Small intestine (tissue), 7 donors: ENCODE results near the gene IQCB1. TPM values are rescaled to one million over a fixed set of nuclear protein-coding genes. Genes with fewer than 3 reads are reported as not detected.
"Not testable (repeated sequence)": the region's sequence is repeated elsewhere in the genome, so short reads cannot be mapped to it uniquely, and the experiment has no call there.

ENCODE experiments used
- DNase-seq, 2 donors: peaks; one replicate each; pipeline versions ENCODE4 v3.0.0 to v3.0.0-alpha.2; 2013
- FAIRE-seq: peaks from 2 replicates; lab custom pipeline; 2012; peaks lifted over from hg19 to GRCh38; lab: Jason Lieb, UNC
- H3K27ac ChIP-seq, 3 donors: one replicate each; pipeline ENCODE4 v1.5.1; 2013; ENCODE audit warnings: low read length in 2 of 3, mild to moderate bottlenecking in 2 of 3, control low read depth in 1 of 3, inconsistent platforms in 1 of 3, low read depth in 1 of 3, moderate library complexity in 1 of 3
- H3K27me3 ChIP-seq, 3 donors: one replicate each; pipeline ENCODE4 v1.6.1; 2013; ENCODE audit warnings: low read length in 3 of 3, inconsistent platforms in 1 of 3; ENCODE audit not compliant: control insufficient read depth in 3 of 3, insufficient read depth in 3 of 3
- H3K36me3 ChIP-seq, 3 donors: one replicate each; pipeline ENCODE4 v1.6.1; 2013; ENCODE audit warnings: low read length in 3 of 3, inconsistent platforms in 1 of 3, low read depth in 1 of 3, mild to moderate bottlenecking in 1 of 3, moderate library complexity in 1 of 3; ENCODE audit not compliant: control insufficient read depth in 3 of 3, insufficient read depth in 2 of 3
- H3K4me1 ChIP-seq, 3 donors: one replicate each; pipeline ENCODE4 v1.6.1; 2013; ENCODE audit warnings: low read length in 2 of 3, inconsistent platforms in 1 of 3, low read depth in 1 of 3, mild to moderate bottlenecking in 1 of 3, moderate library complexity in 1 of 3; ENCODE audit not compliant: control insufficient read depth in 3 of 3, insufficient read depth in 2 of 3
- H3K4me3 ChIP-seq, 3 donors: one replicate each; pipeline ENCODE4 v1.5.1; 2013; ENCODE audit warnings: low read length in 3 of 3, control low read depth in 1 of 3, inconsistent platforms in 1 of 3, low read depth in 1 of 3, mild to moderate bottlenecking in 1 of 3, moderate library complexity in 1 of 3
- H3K9me3 ChIP-seq, 2 donors: one replicate each; pipeline ENCODE4 v1.6.1; 2013; ENCODE audit warnings: low read depth in 1 of 2, low read length in 1 of 2; ENCODE audit not compliant: control insufficient read depth in 2 of 2, insufficient read depth in 1 of 2
- WGBS, 3 donors: extraction: QIAGEN DNeasy Blood & Tissue Kit; methylation state at CpG; one replicate each; pipeline ENCODE4 v1.1.7; 2013; 5-methylcytosine and 5-hydroxymethylcytosine counted together
- polyA plus RNA-seq, 4 donors: library from polyadenylated mRNA; stranded (reverse) in 3 of 4; unstranded in 1 of 4; fragments of 200-250 nt in 3 of 4; fragments of 120-200 nt in 1 of 4; gene quantifications; one replicate each; pipeline versions ENCODE4 v1.2.1 to v1.2.3, GENCODE V29; 2013
- donor health status: healthy with polysubstance abuse.
- donor health status: control.
- donor health status: control.
- donor health status: Bipolar disorder and iron deficiency.
- donor health status: healthy.

The IQCB1 gene
- polyA plus RNA-seq, 4 donors: 8.9 to 32.7 (median 11.1) TPM

DNA sequence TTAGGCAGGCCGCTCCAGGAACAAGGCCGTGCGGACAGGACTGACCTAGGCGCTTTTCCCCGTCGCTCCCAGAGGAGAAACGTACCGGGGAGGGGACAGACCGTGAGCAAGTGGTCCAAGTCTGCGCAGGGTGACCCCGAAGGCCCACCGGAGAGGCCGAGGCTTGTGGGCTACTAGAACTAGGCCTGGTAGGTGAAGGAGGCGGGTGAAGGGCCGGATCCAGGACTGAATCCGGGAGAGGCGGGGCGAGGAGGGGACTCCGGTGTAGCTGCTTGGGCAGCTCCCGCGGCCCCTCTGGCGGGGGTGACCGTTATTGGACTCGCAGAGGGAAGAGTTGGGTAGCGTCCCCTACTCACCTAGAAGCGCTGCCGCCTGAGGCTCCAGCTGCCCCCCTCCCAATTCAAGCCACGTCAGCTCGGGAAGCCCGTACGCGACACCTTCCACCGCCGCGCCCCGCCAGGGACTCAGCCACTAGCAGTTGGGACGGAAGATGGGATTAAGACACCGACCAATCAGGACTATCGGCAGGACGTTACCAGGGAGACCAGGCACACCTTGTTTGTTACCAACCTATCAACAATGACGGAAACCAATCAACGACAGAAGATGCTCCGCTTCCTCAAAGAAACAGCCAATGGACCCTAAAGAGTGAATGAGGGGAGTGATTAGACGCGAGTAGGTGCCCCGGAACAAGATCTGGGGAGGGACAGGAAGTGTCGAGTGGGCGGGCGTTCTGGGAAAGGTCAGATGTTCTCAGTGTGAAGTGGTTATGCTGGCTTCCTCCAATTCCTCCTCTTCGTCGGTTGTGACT is 85.4 kb downstream of the IQCB1 start, which contains the start of gene GOLGB1:
TSS of gene GOLGB1 (minus strand) at position 466 of the 811 bp plus-strand sequence. CDS start 18,770 bp downstream, outside the sequence.
- Histone ChIP-seq H3K9me3 (no peaks in the 10 kb centered on the region), H3K4me3 (peak within 1 kb of the TSS; percentile 65 to 92 (median 90)), H3K27me3 (no peaks in the 10 kb centered on the region), H3K36me3 (peaks cover 0 to 4% (median 0%) of the 10 kb centered on the region in 3 donors), H3K27ac (peak within 1 kb of the TSS; percentile 96 to 100 (median 99)), H3K4me1 (peaks cover 0 to 7% (median 4%) of the 10 kb centered on the region in 3 donors)
- peak; percentile 94 for FAIRE-seq
- DNase-seq: peak; percentile 98 to 100
- 0% methylated on average over 48 to 51 of the region's 51 CpGs for WGBS, 3 donors

DNA sequence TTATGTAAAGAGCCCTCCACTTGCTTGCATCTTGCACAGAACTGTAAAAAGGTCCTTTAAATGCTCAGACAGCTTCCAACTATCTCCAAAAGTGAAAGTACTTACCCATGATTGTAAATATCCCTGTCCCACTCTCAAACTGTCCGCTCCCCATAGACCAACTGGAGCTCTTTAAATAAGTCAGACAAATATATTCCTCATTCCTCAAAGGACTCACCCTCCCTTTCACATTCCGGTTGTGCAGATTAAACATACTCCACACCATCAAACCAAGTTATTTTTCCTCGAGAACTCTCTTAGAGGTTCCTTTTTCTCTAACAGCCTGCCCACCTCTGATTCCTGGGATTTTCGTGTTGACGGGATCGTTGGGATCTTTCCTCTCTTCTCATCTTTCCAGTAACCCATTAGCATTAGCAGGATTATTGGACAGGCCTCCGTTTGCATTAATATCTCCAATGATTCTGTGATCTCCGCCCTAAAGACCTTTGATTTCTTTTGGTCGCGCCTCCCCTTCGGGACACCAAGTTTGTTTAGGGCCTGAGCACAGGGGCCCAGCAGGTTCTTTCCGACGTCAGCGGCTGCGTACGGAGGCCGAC is 86.1 kb downstream of the IQCB1 start:
- Histone ChIP-seq H3K4me3 (peak overlapping the region; percentile 65 to 92 (median 90)), H3K27me3 (no peaks in the 10 kb centered on the region), H3K9me3 (no peaks in the 10 kb centered on the region), H3K27ac (peak overlapping the region; percentile 96 to 100 (median 99)), H3K36me3 (peaks cover 0 to 4% (median 0%) of the 10 kb centered on the region in 3 donors), H3K4me1 (peaks cover 0 to 7% (median 4%) of the 10 kb centered on the region in 3 donors)
- WGBS, 3 donors: 0 to 1% (median 1%) methylated on average over 17 of the region's 17 CpGs
- no peak for FAIRE-seq
- peak; percentile 92 to 95 for DNase-seq

DNA sequence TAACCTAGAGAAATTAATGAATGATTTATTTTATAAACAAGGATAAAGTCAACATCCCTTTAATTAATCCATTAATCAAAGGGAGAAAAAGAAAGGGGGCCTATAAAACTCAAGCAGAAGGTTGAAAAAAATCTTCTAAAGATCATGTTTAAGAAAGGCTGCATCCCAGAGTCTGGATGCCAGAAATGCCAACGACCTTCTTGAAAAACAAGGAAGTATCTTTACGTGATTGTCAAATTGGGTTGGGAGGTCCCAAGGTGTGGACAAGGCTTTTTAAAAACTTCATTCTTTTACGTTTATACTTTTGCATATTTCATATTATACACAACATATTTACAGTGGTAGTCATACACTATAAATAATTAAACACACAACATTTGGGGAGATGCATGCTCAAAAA is 86.9 kb downstream of the IQCB1 start:
- DNase-seq (no peak), FAIRE-seq (no peak)
- Histone ChIP-seq H3K4me1 (peaks cover 0 to 7% (median 4%) of the 10 kb centered on the region in 3 donors), H3K9me3 (peaks cover 0 to 3% of the 10 kb centered on the region in 2 donors), H3K27me3 (no peaks in the 10 kb centered on the region), H3K4me3 (peak overlapping the region in 2 of 3 donors; percentile 90 to 92), H3K27ac (peak overlapping the region in 2 of 3 donors; percentile 4 to 96), H3K36me3 (peaks cover 0 to 4% (median 0%) of the 10 kb centered on the region in 3 donors)
- 10 to 23% (median 18%) methylated on average over 3 of the region's 3 CpGs for WGBS, 3 donors

DNA sequence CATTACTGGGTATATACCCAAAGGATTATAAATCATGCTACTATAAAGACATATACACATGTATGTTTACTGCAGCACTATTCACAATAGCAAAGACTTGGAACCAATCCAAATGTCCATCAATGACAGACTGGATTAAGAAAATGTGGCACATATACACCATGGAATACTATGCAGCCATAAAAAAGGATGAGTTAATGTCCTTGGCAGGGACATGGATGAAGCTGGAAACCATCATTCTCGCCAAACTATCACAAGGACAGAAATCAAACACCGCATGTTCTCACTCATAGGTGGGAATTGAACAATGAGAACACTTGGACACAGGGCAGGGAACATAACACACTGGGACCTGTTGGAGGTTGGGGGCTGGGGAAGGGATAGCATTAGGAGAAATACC is 91.8 kb downstream of the IQCB1 start:
- not testable (repeated sequence) for FAIRE-seq
- WGBS, 3 donors: 95 to 100% (median 98%) methylated on average over 2 of the region's 2 CpGs

DNA sequence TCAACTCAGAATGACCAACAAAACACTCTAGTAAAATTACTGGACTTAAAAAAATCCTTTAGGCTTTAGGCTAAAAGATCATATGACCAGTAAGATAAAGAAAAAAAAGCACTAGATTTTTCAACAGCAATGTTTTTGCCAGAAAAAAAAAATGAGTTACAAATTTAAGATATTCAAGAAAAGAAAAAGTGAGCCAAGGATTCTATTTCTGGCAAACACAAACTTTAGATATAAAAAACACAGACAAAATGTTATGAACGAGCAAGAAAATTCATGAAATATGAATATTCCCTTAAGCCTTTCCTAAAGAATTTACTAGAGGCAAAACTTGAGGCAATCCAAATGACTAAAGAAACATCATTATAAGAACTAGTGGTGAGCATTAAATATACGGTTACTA is 94.0 kb downstream of the IQCB1 start:
- Histone ChIP-seq H3K27ac (no peak overlapping the region), H3K27me3 (no peaks in the 10 kb centered on the region), H3K36me3 (peaks cover 0 to 3% (median 2%) of the 10 kb centered on the region in 3 donors), H3K4me3 (no peak overlapping the region), H3K9me3 (peaks cover 0 to 3% of the 10 kb centered on the region in 2 donors), H3K4me1 (no peaks in the 10 kb centered on the region)
- 76 to 92% (median 86%) methylated on average over 2 of the region's 2 CpGs for WGBS, 3 donors
- DNase-seq (no peak), FAIRE-seq (no peak)

More for the DNA sequence above, 91.8 kb downstream of the IQCB1 start:
- H3K27me3 ChIP-seq, H3K36me3 ChIP-seq, DNase-seq, H3K4me3 ChIP-seq, H3K9me3 ChIP-seq, H3K4me1 ChIP-seq, H3K27ac ChIP-seq: not testable (repeated sequence)

DNA sequence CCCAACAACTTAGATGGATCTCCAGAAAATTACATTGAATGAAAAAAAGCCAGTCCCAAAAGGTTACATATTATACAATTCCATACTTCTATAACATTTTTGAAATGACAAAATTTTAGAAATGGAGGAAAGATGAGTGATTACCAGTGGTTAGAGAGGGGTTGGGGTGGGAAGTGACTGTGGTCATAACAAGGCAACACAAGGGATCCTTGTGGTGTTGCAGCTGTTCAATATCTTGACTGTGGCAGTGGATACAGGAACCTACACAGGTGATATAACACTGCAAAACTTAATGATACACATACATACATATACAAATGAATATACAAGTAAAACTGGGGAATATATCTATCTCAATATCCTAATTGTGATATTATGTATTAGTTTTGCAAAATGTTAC is 95.0 kb downstream of the IQCB1 start:
- Histone ChIP-seq H3K4me3 (no peak overlapping the region), H3K36me3 (peaks cover 0 to 3% (median 2%) of the 10 kb centered on the region in 3 donors), H3K27ac (no peak overlapping the region), H3K4me1 (no peaks in the 10 kb centered on the region), H3K27me3 (no peaks in the 10 kb centered on the region), H3K9me3 (peaks cover 0 to 3% of the 10 kb centered on the region in 2 donors)
- no peak for DNase-seq
- FAIRE-seq: no peak

DNA sequence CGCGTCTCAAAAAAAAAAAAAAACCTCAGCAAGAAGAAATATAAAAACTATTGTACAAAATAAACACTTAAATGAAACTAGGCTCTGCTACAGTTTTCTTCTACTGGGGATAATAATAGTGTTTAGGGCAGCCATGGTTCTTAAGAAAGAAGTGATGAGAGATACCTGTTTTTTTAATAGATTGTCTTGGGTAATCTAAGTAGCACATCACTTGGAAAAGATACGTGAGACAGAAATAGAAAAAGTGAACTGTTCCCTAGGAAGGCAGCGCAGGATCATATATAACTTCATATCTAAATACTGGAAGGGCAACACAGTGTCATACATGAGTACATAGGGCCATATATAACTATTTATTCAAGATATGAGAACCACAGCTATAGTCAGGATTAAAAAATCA is 97.2 kb downstream of the IQCB1 start:
- no peak overlapping the region for H3K27ac ChIP-seq
- peaks cover 0 to 3% (median 2%) of the 10 kb centered on the region in 3 donors for H3K36me3 ChIP-seq
- no peak for DNase-seq
- WGBS, 3 donors: 94 to 95% (median 94%) methylated on average over 4 of the region's 4 CpGs
- FAIRE-seq: no peak
- no peaks in the 10 kb centered on the region for H3K9me3 ChIP-seq
- no peak overlapping the region for H3K4me3 ChIP-seq
- no peaks in the 10 kb centered on the region for H3K27me3 ChIP-seq
- no peaks in the 10 kb centered on the region for H3K4me1 ChIP-seq

DNA sequence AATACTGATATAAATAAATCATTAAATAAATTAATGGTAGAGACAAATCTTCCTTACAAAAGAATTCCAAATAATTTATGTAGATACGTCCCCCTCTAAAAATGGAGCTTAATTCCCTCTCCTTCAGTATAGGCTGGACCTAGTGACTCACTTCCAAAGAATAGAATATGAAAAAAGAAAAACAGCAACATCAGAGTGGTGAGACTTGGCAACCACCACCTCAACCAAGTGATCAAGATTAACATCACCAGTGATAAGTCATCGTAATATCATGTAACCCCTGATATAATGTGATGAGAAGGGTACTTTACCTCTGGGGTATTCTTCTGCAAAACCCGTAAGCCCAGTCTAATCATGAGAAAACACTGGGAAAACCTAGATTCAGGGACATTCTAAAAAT is 98.7 kb downstream of the IQCB1 start:
- no peak overlapping the region for H3K4me3 ChIP-seq
- no peak for FAIRE-seq
- H3K36me3 ChIP-seq: peaks cover 0 to 3% (median 2%) of the 10 kb centered on the region in 3 donors
- H3K4me1 ChIP-seq: no peaks in the 10 kb centered on the region
- no peaks in the 10 kb centered on the region for H3K9me3 ChIP-seq
- no peak overlapping the region for H3K27ac ChIP-seq
- no peak for DNase-seq
- no peaks in the 10 kb centered on the region for H3K27me3 ChIP-seq
- 75 to 92% (median 89%) methylated on average over 3 of the region's 3 CpGs for WGBS, 3 donors
